Colon (tissue), 2 donors: ENCODE data around the gene EMP2.
"Not testable (repeated sequence)": the region's sequence is repeated elsewhere in the genome, so short reads cannot be mapped to it uniquely, and the experiment has no call there.

ENCODE experiments used
- FAIRE-seq: peaks from 2 replicates; lab custom pipeline; 2012; peaks lifted over from hg19 to GRCh38; lab: Jason Lieb, UNC
- donor health status: control.
- donor health status: control.

The EMP2 gene

DNA sequence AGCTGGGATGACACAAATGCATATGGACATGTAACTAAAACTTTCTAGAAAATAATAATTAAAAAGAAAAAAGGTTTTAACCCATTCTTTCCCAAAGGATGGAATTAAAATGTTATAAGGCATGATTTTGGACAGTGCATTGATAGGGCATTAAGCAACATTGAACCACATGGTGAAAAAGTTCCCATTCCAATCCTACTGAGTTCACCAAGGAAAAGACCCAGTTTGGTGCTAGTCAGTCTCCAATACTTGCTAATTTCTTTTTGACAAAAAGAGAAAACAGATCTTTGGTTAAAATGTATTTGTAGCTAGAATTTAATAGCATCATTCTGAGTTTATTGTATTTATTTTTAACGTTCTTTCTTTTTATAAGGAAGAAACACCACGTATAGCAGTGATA, 28.1 kb downstream of the EMP2 start:
- FAIRE-seq: no peak

GRCh38 chr16:10551881-10552280, 28.5 kb downstream of the EMP2 start:
- no peak for FAIRE-seq

DNA sequence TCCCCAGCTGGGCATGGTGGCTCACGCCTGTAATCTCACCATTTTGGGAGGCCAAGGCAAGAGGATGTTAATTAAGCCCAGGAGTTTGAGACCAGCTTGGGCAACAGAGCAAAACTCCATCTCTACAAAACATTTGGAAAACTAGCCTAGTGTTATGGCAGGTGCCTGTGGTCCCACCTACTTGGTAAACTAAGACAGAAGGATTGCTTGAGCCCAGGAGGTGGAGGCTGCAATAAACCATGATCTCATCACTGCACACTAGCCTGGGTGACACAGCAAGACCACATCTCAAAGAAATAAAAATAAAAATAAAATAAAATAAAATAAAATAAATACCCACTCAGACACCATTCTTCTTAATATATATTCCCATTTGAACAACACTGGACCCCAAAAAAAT, 32.0 kb downstream of the EMP2 start:
- no peak for FAIRE-seq

- FAIRE-seq: no peak
Observed at GRCh38 chr16:10547708-10548107, 32.7 kb downstream of the EMP2 start.

DNA sequence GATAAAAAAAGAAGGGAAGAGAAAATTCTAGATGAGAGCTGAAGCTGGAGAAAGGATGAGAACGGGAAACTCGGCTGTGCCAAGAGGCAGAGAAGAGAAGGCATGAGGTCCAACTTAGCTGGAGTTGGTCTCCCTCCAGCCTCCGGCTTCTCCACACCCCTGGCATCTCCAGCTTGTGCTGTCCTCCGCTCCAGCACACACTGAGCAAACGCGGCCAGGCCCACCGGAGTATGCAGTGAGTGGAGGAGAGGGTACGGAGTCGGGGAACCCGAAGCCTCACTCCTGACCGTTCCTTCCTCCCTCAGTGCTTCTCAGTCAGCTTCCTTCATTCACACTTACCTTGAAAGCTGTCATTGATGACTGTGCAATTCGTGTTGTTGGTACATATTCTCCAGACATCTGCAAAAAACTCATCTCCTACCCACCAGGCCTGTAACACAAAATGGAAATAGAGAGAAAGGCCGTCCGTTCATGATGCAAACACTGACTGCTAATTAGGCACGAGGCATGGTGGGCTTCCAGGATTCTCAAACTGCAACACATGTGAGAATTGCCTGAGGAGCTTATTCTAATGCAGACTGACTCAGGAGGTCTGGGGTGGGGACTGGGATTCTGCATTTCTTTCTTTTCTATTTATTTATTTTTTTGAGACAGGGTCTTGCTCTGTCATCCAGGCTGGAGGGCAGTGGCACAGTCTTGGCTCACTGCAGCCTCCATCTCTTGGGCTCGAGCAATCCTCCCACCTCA, 37.0 kb downstream of the EMP2 start:
- FAIRE-seq: no peak

DNA sequence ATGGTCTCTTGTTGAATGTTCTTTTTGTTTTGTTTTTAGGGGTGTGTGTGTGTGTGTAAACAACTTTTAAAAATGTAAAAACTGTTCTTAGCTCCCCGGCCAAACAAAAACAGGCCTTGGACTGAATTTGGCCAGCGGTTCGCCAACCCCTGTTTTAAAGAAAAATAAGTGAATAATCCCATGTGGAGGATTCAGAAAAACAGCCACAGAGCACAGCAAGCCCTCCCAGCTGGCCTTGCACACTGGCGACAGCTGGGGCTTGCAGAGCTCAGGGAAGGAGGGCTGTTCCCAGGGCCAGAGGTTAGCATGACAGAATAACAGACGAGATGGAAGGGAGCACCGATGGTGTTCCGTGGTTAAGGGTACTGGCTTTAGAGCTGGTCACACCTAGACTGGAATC, 39.0 kb downstream of the EMP2 start:
- no peak for FAIRE-seq

GRCh38 chr16:10539793-10540192, 40.6 kb downstream of the EMP2 start:
- no peak for FAIRE-seq

DNA sequence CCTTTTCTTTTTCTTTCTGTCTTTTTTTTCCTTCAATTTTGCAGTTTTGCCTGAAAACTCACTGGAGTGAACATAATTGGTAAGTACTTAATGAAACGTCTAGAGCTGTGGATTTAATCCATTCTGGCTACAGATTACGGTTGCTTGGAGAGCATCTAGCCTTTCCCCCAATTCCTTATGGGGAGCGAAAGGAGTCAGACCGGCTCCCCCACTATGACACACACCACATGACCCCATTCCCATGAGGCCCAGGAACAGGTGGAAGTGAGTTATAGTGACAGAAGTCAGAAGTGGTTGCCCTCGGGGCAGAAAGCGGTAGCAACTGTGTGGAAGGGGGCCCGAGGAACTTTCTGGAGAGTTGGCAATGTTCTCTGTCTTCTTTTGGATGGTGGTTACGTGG, 41.2 kb downstream of the EMP2 start:
- no peak for FAIRE-seq

DNA sequence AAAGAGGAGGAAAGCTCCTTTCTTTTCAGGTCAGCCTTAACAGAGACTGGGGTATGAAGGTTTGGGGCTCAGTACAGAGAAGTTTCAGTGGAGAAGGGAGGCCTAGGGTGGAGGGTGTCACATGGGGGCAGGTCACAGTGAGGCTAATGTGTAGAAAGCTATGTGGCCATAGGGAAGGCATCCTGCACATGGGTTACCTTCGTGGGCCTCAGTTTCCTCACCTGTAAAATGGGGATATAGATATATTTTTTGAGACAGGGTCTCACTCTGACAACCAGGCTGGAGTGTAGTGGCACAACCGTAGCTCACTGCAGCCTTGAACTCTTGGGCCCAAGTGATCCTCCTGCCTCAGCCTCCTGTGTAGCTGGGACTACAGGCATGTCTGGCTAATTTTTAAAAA, 41.8 kb downstream of the EMP2 start:
- FAIRE-seq: no peak

GRCh38 chr16:10537946-10538345, 42.5 kb downstream of the EMP2 start:
- no peak for FAIRE-seq

- no peak for FAIRE-seq
Observed at GRCh38 chr16:10536814-10537389, 43.5 kb downstream of the EMP2 start.

GRCh38 chr16:10536328-10536727, 44.1 kb downstream of the EMP2 start:
- not testable (repeated sequence) for FAIRE-seq

DNA sequence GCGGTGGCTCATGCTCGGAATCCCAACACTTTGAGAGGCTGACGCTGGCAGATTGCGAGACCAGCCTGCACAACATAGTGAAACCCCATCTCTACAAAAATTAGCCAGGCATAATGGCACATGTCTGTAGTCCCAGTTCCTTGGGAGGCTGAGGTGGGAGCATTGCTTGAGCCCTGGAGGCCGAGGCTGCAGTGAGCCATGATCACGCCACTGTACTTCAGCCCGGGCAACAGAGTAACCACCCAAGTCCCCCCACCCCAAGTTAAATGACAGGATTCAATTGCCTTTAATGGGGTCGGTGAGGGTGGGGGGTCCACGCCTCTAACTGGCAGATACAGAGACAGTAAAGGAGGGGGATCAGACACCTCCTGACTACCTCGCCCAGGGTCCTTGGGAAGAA, 44.9 kb downstream of the EMP2 start:
- no peak for FAIRE-seq

DNA sequence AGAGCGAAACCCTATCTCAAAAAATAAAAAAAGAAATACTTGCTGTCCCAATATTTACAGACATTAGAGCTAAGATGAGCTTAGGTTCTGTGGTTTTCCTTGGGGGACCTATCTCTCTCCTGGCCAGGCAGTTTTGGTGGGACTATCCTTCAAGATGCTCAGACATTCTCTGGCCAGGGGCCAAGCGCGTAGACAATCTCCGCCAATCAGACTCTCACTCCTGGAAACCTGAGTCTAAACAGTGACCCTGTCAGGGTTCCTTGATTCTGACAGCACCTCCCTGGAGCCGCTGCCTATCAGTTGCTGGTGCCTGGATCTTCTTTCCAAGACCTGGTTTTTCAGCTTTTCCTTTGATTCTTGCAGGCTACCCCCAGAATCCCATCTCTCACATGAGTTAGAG, 45.6 kb downstream of the EMP2 start:
- FAIRE-seq: no peak

DNA sequence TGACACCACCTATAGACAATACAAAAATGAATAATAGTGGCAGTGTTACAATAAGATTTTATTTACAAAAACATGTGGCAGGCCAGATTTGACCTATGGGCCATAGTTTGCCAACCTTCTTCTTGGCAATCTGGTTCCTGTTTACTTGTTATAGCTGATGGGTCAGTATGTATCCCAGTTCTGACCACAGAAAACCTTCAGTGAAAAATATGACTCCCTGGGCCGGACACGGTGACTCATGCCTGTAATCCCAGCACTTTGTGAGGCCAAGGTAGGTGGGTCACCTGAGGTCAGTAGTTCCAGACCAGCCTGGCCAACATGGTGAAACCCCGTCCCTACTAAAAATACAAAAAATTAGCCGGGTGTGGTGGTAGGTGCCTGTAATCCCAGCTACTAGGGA, 46.8 kb downstream of the EMP2 start:
- FAIRE-seq: not testable (repeated sequence)

DNA sequence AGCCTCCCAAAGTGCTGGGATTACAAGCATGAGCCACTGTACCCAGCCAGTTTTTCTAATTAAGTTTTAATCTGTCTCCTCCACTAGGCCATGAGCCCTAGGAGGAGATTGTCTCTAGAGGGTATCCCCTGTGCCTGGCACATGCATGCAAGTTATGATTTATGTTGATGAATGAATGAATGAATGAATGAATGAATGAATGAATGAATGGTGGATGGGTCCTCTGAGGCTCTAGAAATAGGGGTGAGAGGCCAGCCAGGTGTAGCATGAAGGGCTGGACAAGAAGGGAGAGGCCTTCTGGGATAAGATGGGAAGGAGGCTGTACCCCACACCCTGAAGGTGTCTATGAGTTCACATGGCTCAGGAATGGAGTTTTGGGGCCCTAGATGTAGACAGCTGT, 48.8 kb downstream of the EMP2 start:
- no peak for FAIRE-seq

DNA sequence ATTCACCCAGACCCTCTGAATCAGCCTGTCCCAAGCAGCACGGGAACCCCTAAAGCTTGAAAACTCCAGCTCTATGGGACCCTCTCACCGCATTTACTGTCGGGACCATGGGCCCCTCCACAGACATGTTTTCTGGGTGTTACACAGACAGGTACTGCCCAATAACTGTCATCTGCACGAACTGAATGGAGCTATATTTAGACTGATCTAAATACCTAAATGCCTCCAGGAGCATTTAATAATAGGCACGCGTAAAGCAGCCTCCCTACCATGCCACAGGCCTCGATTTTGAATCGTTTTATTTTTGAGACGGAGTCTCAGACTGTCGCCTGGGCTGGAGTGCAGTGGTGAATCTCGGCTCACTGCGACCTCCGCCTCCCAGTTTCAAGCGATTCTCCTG, 49.7 kb downstream of the EMP2 start:
- FAIRE-seq: no peak

- FAIRE-seq: no peak
Observed at GRCh38 chr16:10529895-10530669, 50.3 kb downstream of the EMP2 start.

- no peak for FAIRE-seq
Observed at GRCh38 chr16:10528635-10529034, 51.8 kb downstream of the EMP2 start.

- no peak for FAIRE-seq
Observed at GRCh38 chr16:10526962-10527361, 53.4 kb downstream of the EMP2 start.

- FAIRE-seq: no peak
Observed at GRCh38 chr16:10525214-10525825, 55.1 kb downstream of the EMP2 start.

DNA sequence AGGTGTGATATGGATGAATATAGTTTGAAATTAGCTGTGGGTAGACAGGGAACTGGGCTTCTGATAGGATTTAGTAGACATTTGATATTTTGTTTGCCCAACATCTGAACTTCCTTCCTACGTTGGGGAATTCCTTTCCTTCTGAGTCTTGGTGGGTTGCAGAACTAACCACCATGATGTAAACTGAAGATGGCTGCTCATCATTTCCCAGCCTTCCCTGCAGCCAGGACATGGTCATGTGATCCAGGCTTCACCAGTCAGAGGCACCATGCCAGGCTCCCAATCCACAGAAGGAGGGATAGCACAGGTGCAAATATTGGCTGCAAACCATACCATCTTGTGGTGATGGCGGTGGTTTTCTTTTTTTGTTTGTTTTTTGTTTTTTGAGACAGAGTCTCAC, 57.4 kb downstream of the EMP2 start:
- no peak for FAIRE-seq

GRCh38 chr16:10521681-10522274, 58.6 kb downstream of the EMP2 start:
- no peak for FAIRE-seq
